IMR-90 (cell line): ENCODE data around the gene EFNA5. TPM values are rescaled to one million over a fixed set of nuclear protein-coding genes. Genes with fewer than 3 reads are reported as not detected.

Experiments
- ATAC-seq: fragments of 200-7000 bp; cut with Tn5 transposase; 2 replicates; pipeline ENCODE4 v1.9.1; 2020; ENCODE audit warnings: low read depth, mild to moderate bottlenecking, moderate library complexity
- BruUV-seq: library from RNA; stranded (reverse); fragments of 400-500 nt; replicated peaks from 2 replicates; lab custom pipeline; 2021; lab: Mats Ljungman, UMichigan
- CTCF ChIA-PET: fragments of 300-600 bp; formaldehyde crosslinking; extraction: SDS; loops from one replicate; lab custom pipeline; 2021; ENCODE audit warnings: antibody characterized with exemption; lab: Yijun Ruan, JAX
- POLR2A ChIA-PET: fragments of 300-600 bp; sonication (Branson Sonifier 250); formaldehyde crosslinking; loops from one replicate; lab custom pipeline; 2022; ENCODE audit warnings: antibody characterized with exemption; ENCODE audit not compliant: unreplicated experiment; lab: Charles Lee
- DNase-seq: peaks from one replicate; pipeline ENCODE4 v3.0.0; 2013
- H2AFZ ChIP-seq: replicated peaks from 2 replicates; pipeline ENCODE3; 2013; ENCODE audit warnings: low read length, mild to moderate bottlenecking; ENCODE audit not compliant: poor library complexity
- H2AK5ac ChIP-seq: 2 replicates; pipeline ENCODE4 v1.6.1; 2013; ENCODE audit warnings: low read depth, low read length, inconsistent platforms
- H2AK9ac ChIP-seq: replicated peaks from 2 replicates; pipeline ENCODE3; 2013; ENCODE audit warnings: mild to moderate bottlenecking, low read depth, low read length, moderate library complexity; ENCODE audit not compliant: poor library complexity
- H2BK120ac ChIP-seq: 2 replicates; pipeline ENCODE4 v1.6.1; 2013; ENCODE audit warnings: low read depth, low read length, inconsistent platforms
- H2BK15ac ChIP-seq: 3 replicates; pipeline ENCODE4 v1.6.1; 2013; ENCODE audit warnings: low read depth, low read length, inconsistent platforms
- H2BK20ac ChIP-seq: 2 replicates; pipeline ENCODE4 v1.6.1; 2013; ENCODE audit warnings: low read depth, mild to moderate bottlenecking, inconsistent platforms, low read length, moderate library complexity
- H2BK5ac ChIP-seq: 2 replicates; pipeline ENCODE4 v1.6.1; 2013; ENCODE audit warnings: mild to moderate bottlenecking, low read depth, low read length, inconsistent platforms; ENCODE audit not compliant: poor library complexity, severe bottlenecking
- H3K14ac ChIP-seq: replicated peaks from 2 replicates; pipeline ENCODE4 v1.6.1; 2013; ENCODE audit warnings: low read depth, low read length, inconsistent platforms
- H3K18ac ChIP-seq: 2 replicates; pipeline ENCODE4 v1.6.1; 2013; ENCODE audit warnings: low read depth, low read length, control low read depth
- H3K23ac ChIP-seq: 2 replicates; pipeline ENCODE4 v1.6.1; 2013; ENCODE audit warnings: low read depth, low read length, inconsistent platforms
- H3K27ac ChIP-seq: 2 replicates; pipeline ENCODE4 v1.5.1; 2013; ENCODE audit warnings: mild to moderate bottlenecking, control low read depth, low read length; ENCODE audit not compliant: insufficient read depth
- H3K27me3 ChIP-seq: 2 replicates; pipeline ENCODE4 v1.6.1; 2013; ENCODE audit warnings: low read length; ENCODE audit not compliant: control insufficient read depth, insufficient read depth
- H3K36me3 ChIP-seq: 2 replicates; pipeline ENCODE4 v1.6.1; 2013; ENCODE audit warnings: low read length, mixed read lengths; ENCODE audit not compliant: control insufficient read depth, insufficient read depth
- H3K4ac ChIP-seq: 2 replicates; pipeline ENCODE4 v1.6.1; 2013; ENCODE audit warnings: low read depth, low read length, inconsistent platforms
- H3K4me1 ChIP-seq: 2 replicates; pipeline ENCODE4 v1.6.1; 2013; ENCODE audit warnings: low read length, mixed read lengths; ENCODE audit not compliant: control insufficient read depth, insufficient read depth
- H3K4me2 ChIP-seq: 2 replicates; pipeline ENCODE4 v1.6.1; 2013; ENCODE audit warnings: low read depth, mild to moderate bottlenecking, control low read depth, low read length, moderate library complexity
- H3K4me3 ChIP-seq: 2 replicates; pipeline ENCODE4 v1.5.1; 2013; ENCODE audit warnings: low read depth, mild to moderate bottlenecking, control low read depth, low read length, moderate library complexity; ENCODE audit not compliant: insufficient read depth
- H3K56ac ChIP-seq: 2 replicates; pipeline ENCODE4 v1.6.1; 2013; ENCODE audit warnings: low read length, inconsistent platforms; ENCODE audit not compliant: insufficient read depth; ENCODE audit errors: extremely low read depth
- H3K79me1 ChIP-seq, 2 experiments: 2 replicates each; pipeline ENCODE4 v1.6.1; 2013; ENCODE audit warnings: low read length in 2 of 2, inconsistent platforms in 1 of 2, low read depth in 1 of 2
- H3K9ac ChIP-seq: 2 replicates; pipeline ENCODE4 v1.6.1; 2013; ENCODE audit warnings: low read depth, low read length, control low read depth
- H3K9me1 ChIP-seq: 2 replicates; pipeline ENCODE4 v1.6.1; 2013; ENCODE audit warnings: low read length, inconsistent platforms; ENCODE audit not compliant: insufficient read depth
- H3K9me3 ChIP-seq: 2 replicates; pipeline ENCODE4 v1.6.1; 2013; ENCODE audit warnings: low read length; ENCODE audit not compliant: control insufficient read depth, insufficient read depth
- H4K20me1 ChIP-seq: 2 replicates; pipeline ENCODE4 v1.6.1; 2013; ENCODE audit warnings: low read length, inconsistent platforms; ENCODE audit not compliant: insufficient read depth
- H4K5ac ChIP-seq: 2 replicates; pipeline ENCODE4 v1.6.1; 2013; ENCODE audit warnings: mild to moderate bottlenecking, low read depth, low read length, control low read depth
- H4K8ac ChIP-seq, 2 experiments: 2 replicates each; pipeline ENCODE4 v1.6.1; 2013; ENCODE audit warnings: low read depth in 2 of 2, low read length in 2 of 2, control low read depth in 1 of 2, inconsistent platforms in 1 of 2
- H4K91ac ChIP-seq: 2 replicates; pipeline ENCODE4 v1.6.1; 2013; ENCODE audit warnings: low read depth, low read length, inconsistent platforms; ENCODE audit not compliant: insufficient read depth
- CEBPB ChIP-seq: IDR thresholded peaks from 2 replicates; pipeline ENCODE4 v1.6.1; 2012; ENCODE audit warnings: low read depth, low read length, improper control_type of control experiment
- MAZ ChIP-seq: IDR thresholded peaks from 2 replicates; pipeline ENCODE4 v1.6.1; 2012; ENCODE audit warnings: low read depth, mild to moderate bottlenecking, low read length, improper control_type of control experiment, moderate library complexity, borderline replicate concordance
- WGBS, 2 experiments: methylation state at CpG; one replicate each; pipeline versions ENCODE4 v1.1.5 to v1.1.7; 2013; ENCODE audit warnings: missing lambda C conversion rate in 2 of 2; ENCODE audit not compliant: insufficient read length in 1 of 2; ENCODE audit errors: extremely low coverage in 2 of 2; 5-methylcytosine and 5-hydroxymethylcytosine counted together
- dilution Hi-C: fragments of 300-500 bp; cut with HindIII; formaldehyde crosslinking; loops from one replicate; pipeline ENCODE4 v1.14.3; 2018; ENCODE audit warnings: low sequenced_read_pairs; ENCODE audit not compliant: unreplicated experiment
- in situ Hi-C: fragments of 300-500 bp; cut with MboI; formaldehyde crosslinking; loops from 3 replicates; pipeline ENCODE4 v1.14.3; 2019; ENCODE audit warnings: low sequenced_read_pairs, inconsistent platforms, mixed read lengths
- intact Hi-C: fragments of 100-400 bp; cut with micrococcal nuclease; formaldehyde crosslinking; loops from 2 replicates; pipeline ENCODE4 v1.10.0; 2022
- polyA plus RNA-seq, 3 experiments: library from polyadenylated mRNA; depleted of rRNA; stranded (reverse); fragments of >200 nt; gene quantifications; 2 replicates each; pipeline ENCODE4 v1.2.3, GENCODE V29; 2012; ENCODE audit warnings: low replicate concordance in 1 of 3
- total RNA-seq: library from RNA; depleted of rRNA; stranded (reverse); fragments of >200 nt; gene quantifications from 2 replicates; pipeline ENCODE4 v1.2.3, GENCODE V29; 2012

The EFNA5 gene
- total and polyA plus RNA-seq, 2 of the 4 experiments (the other 2 are of a cell fraction): 1.5 to 1.6 TPM

- H4K8ac ChIP-seq: no peak overlapping the region; a peak in 1 of 4 replicates
- H3K79me1 ChIP-seq: no peaks in the 10 kb centered on the region
- H3K9me1 ChIP-seq: 0 out of 2 replicates have a peak, but pooled peaks cover 3% of the 10 kb centered on the region
- no peak overlapping the region for H3K4me3 ChIP-seq
- no peak overlapping the region; the same call in 1 of the 2 replicates for H3K4me2 ChIP-seq
- H3K27ac ChIP-seq: no peak overlapping the region
- intact Hi-C loops: no loop called here
- no peak overlapping the region for H3K9ac ChIP-seq
- H4K20me1 ChIP-seq: no peaks in the 10 kb centered on the region
- 0 out of 3 replicates have a peak overlapping the region, but pooled peaks have one; percentile 4 for H2BK15ac ChIP-seq
- H3K56ac ChIP-seq: no peak overlapping the region
- peak overlapping the region; percentile 37 for H2AFZ ChIP-seq
- ChIA-PET CTCF (interaction anchor here (1.1 kb wide), 1 partner anchor 14 kb away, joined by 3 read pairs; no protein-coding TSS in a partner anchor), POLR2A (no interaction called here)
- H3K18ac ChIP-seq: peak overlapping the region; percentile 4; the same call in 1 of the 2 replicates
- dilution Hi-C loops: no loop called here
- H3K27me3 ChIP-seq: no peaks in the 10 kb centered on the region
- 60% methylated on average over 1 of the region's 2 CpGs; no CpG with 5 or more reads in 1 of the 2 experiments for WGBS, 2 experiments
- DNase-seq (peak; percentile 28), ATAC-seq (peak; percentile 71)
- H2BK120ac ChIP-seq: no peak overlapping the region
- no peak overlapping the region for H2AK9ac ChIP-seq
- H2BK5ac ChIP-seq: no peak overlapping the region
- H3K9me3 ChIP-seq: no peaks in the 10 kb centered on the region
- H3K14ac ChIP-seq: no peak overlapping the region
- in situ Hi-C loops: no loop called here
- H3K36me3 ChIP-seq: no peaks in the 10 kb centered on the region
- 0 out of 2 replicates have a peak overlapping the region, but pooled peaks have one; percentile 15 for H2AK5ac ChIP-seq
- no peak overlapping the region for H3K4ac ChIP-seq
- H4K5ac ChIP-seq: peak overlapping the region; percentile 64; the same call in 1 of the 2 replicates
- H4K91ac ChIP-seq: no peak overlapping the region
- H3K23ac ChIP-seq: no peak overlapping the region
- TF ChIP-seq MAZ (no peak), CEBPB (0 out of 2 replicates have a peak, but pooled peaks have one; percentile 9)
- BruUV-seq: no TSS peak
- H3K4me1 ChIP-seq: peaks cover 3% of the 10 kb centered on the region
- no peak overlapping the region for H2BK20ac ChIP-seq
These were observed 183.6 kb downstream of the EFNA5 start for GRCh38 chr5:107487056-107487542.
